ENCODE data around the gene UPF2. TPM values are rescaled to one million over a fixed set of nuclear protein-coding genes. Genes with fewer than 3 reads are reported as not detected.
A peak's percentile ranks its signal among the peaks of the same experiment; 100 is the strongest.

The UPF2 gene
- total and polyA plus RNA-seq, 10 of the 15 experiments (the other 5 are each of a cell fraction or from before 2014, with no cell fraction given) = 21.0 to 44.4 (median 25.9) TPM

GRCh38 chr10:12068449-12069269 lies 26.1 kb upstream of the UPF2 start, which contains the start of gene DHTKD1 (continued):
- TF ChIP-seq PRDM15 (CRISPR knock-in tag; IDR thresholded peaks at IDR 0.05) = no peak
- TF ChIP-seq RELB (IDR thresholded peaks at IDR 0.05; ENCODE audit: low read depth) = peak; percentile 84
- no peak for TF ChIP-seq NR2F1 (conservative IDR thresholded peaks at IDR 0.05)
- no peak for TF ChIP-seq JUNB (IDR thresholded peaks at IDR 0.05)
- no peak for TF ChIP-seq ZBTB4 (CRISPR knock-in tag; IDR thresholded peaks at IDR 0.05)
- peak; percentile 79 for TF ChIP-seq PML (IDR thresholded peaks at IDR 0.05; ENCODE audit: low read length)
- peak; percentile 85 for TF ChIP-seq CBFB (IDR thresholded peaks at IDR 0.05; ENCODE audit: low read depth)
- peak; percentile 55; the same call in 1 of the 2 replicates for TF ChIP-seq TBL1XR1 (IDR thresholded peaks at IDR 0.05; ENCODE audit: low read depth, low read length)
- TF ChIP-seq ZNF687 (IDR thresholded peaks at IDR 0.05) = peak; percentile 67; the same call in 1 of the 2 replicates
- TF ChIP-seq CEBPZ (IDR thresholded peaks at IDR 0.05; ENCODE audit: low read depth, low read length) = no peak

Data from GM12878 (cell line).